Measurements from ENCODE around the gene PPIL1.
"Not testable (repeated sequence)": the region's sequence is repeated elsewhere in the genome, so short reads cannot be mapped to it uniquely, and the experiment has no call there.

Gene PPIL1

GRCh38 chr6:36897609-36898008 lies 23.0 kb upstream of the PPIL1 start:
- H3K27ac ChIP-seq (replicated peaks; ENCODE audit: low read length) = no peak overlapping the region
- no peaks in the 10 kb centered on the region for H3K4me1 ChIP-seq (ENCODE audit: control insufficient read depth in 2 of 2, insufficient read depth in 1 of 2, low read depth in 1 of 2, low read length in 2 of 2)
- H2BK15ac ChIP-seq (ENCODE audit: low read length) = no peak overlapping the region
- H2AK5ac ChIP-seq (ENCODE audit: low read depth, low read length) = no peak overlapping the region
- no peak overlapping the region for H3K14ac ChIP-seq (ENCODE audit: low read length)
- H3K4me2 ChIP-seq (ENCODE audit: insufficient read depth, low read length, poor library complexity, severe bottlenecking) = no peak overlapping the region
- no peak overlapping the region for H2AFZ ChIP-seq (ENCODE audit: low read length)
- H4K8ac ChIP-seq (ENCODE audit: low read depth, low read length) = no peak overlapping the region
- H2BK120ac ChIP-seq (ENCODE audit: low read depth, low read length) = no peak overlapping the region
- no peak overlapping the region for H3K23ac ChIP-seq (ENCODE audit: low read depth, low read length, poor library complexity)
- no peak overlapping the region for H2BK5ac ChIP-seq (ENCODE audit: low read length)
- H4K91ac ChIP-seq (ENCODE audit: low read depth, low read length, poor library complexity) = no peak overlapping the region
- H3K36me3 ChIP-seq (replicated peaks in 1 of 2; ENCODE audit: control insufficient read depth in 2 of 2, insufficient read depth in 2 of 2, low read length in 2 of 2) = peaks cover 2 to 13% of the 10 kb centered on the region in 2 donors
- H3K18ac ChIP-seq (ENCODE audit: low read length) = no peak overlapping the region
- H3K27me3 ChIP-seq (ENCODE audit: control insufficient read depth in 3 of 3, insufficient read depth in 3 of 3, low read depth in 1 of 3, low read length in 3 of 3) = no peaks in the 10 kb centered on the region
- WGBS, 2 donors (ENCODE audit: extremely low coverage in 2 of 2, insufficient read length in 2 of 2, insufficient replicate concordance in 1 of 2) = no CpG with 5 or more reads among the region's 6 CpGs
- DNase-seq (ENCODE audit: low spot score) = no peak
- H3K4me3 ChIP-seq (ENCODE audit: low read length in 2 of 2) = no peak overlapping the region
- H3K79me1 ChIP-seq (ENCODE audit: low read depth, low read length) = no peaks in the 10 kb centered on the region
- H3K9me3 ChIP-seq (replicated peaks in 1 of 2; ENCODE audit: control insufficient read depth in 2 of 2, insufficient read depth in 1 of 2, low read depth in 1 of 2, low read length in 2 of 2) = no peaks in the 10 kb centered on the region
- no peak overlapping the region for H3K4ac ChIP-seq (ENCODE audit: low read length)
- H2BK12ac ChIP-seq (ENCODE audit: low read length) = no peak overlapping the region
- no peak overlapping the region for H3K9ac ChIP-seq (ENCODE audit: low read depth, low read length, poor library complexity)

GRCh38 chr6:36893976-36894932 lies 19.7 kb upstream of the PPIL1 start:
- WGBS, 2 donors (ENCODE audit: extremely low coverage in 2 of 2, insufficient read length in 2 of 2, insufficient replicate concordance in 1 of 2) = no CpG with 5 or more reads among the region's 8 CpGs
- H3K79me1 ChIP-seq (ENCODE audit: low read depth, low read length) = no peaks in the 10 kb centered on the region

GRCh38 chr6:36891153-36891552 lies 16.6 kb upstream of the PPIL1 start:
- not testable (repeated sequence) for H4K8ac ChIP-seq (ENCODE audit: low read depth, low read length); H3K4me2 ChIP-seq (ENCODE audit: insufficient read depth, low read length, poor library complexity, severe bottlenecking); H3K14ac ChIP-seq (ENCODE audit: low read length); H3K9me3 ChIP-seq (replicated peaks in 1 of 2; ENCODE audit: control insufficient read depth in 2 of 2, insufficient read depth in 1 of 2, low read depth in 1 of 2, low read length in 2 of 2); H3K23ac ChIP-seq (ENCODE audit: low read depth, low read length, poor library complexity); H4K91ac ChIP-seq (ENCODE audit: low read depth, low read length, poor library complexity); H2BK120ac ChIP-seq (ENCODE audit: low read depth, low read length); DNase-seq (ENCODE audit: low spot score); H3K4me3 ChIP-seq (ENCODE audit: low read length in 2 of 2); H3K9ac ChIP-seq (ENCODE audit: low read depth, low read length, poor library complexity); H3K36me3 ChIP-seq (replicated peaks in 1 of 2; ENCODE audit: control insufficient read depth in 2 of 2, insufficient read depth in 2 of 2, low read length in 2 of 2); H2BK5ac ChIP-seq (ENCODE audit: low read length); H3K27me3 ChIP-seq (ENCODE audit: control insufficient read depth in 3 of 3, insufficient read depth in 3 of 3, low read depth in 1 of 3, low read length in 3 of 3); H3K4me1 ChIP-seq (ENCODE audit: control insufficient read depth in 2 of 2, insufficient read depth in 1 of 2, low read depth in 1 of 2, low read length in 2 of 2); H2BK15ac ChIP-seq (ENCODE audit: low read length); H2BK12ac ChIP-seq (ENCODE audit: low read length); H3K27ac ChIP-seq (replicated peaks; ENCODE audit: low read length); H3K18ac ChIP-seq (ENCODE audit: low read length); H2AK5ac ChIP-seq (ENCODE audit: low read depth, low read length); H3K4ac ChIP-seq (ENCODE audit: low read length); H2AFZ ChIP-seq (ENCODE audit: low read length); H3K79me1 ChIP-seq (ENCODE audit: low read depth, low read length)
- WGBS, 2 donors (ENCODE audit: extremely low coverage in 2 of 2, insufficient read length in 2 of 2, insufficient replicate concordance in 1 of 2) = no CpG with 5 or more reads among the region's 2 CpGs

More at GRCh38 chr6:36893976-36894932, 19.7 kb upstream of the PPIL1 start:
- H2AFZ ChIP-seq (ENCODE audit: low read length) = no peak overlapping the region
- peaks cover 0 to 4% of the 10 kb centered on the region in 2 donors for H3K36me3 ChIP-seq (replicated peaks in 1 of 2; ENCODE audit: control insufficient read depth in 2 of 2, insufficient read depth in 2 of 2, low read length in 2 of 2)
- H4K8ac ChIP-seq (ENCODE audit: low read depth, low read length) = no peak overlapping the region
- no peak overlapping the region for H2BK12ac ChIP-seq (ENCODE audit: low read length)
- H3K4me1 ChIP-seq (ENCODE audit: control insufficient read depth in 2 of 2, insufficient read depth in 1 of 2, low read depth in 1 of 2, low read length in 2 of 2) = no peaks in the 10 kb centered on the region
- H3K4me3 ChIP-seq (ENCODE audit: low read length in 2 of 2) = no peak overlapping the region
- H2BK15ac ChIP-seq (ENCODE audit: low read length) = no peak overlapping the region
- no peak overlapping the region for H3K4ac ChIP-seq (ENCODE audit: low read length)
- no peak overlapping the region for H3K27ac ChIP-seq (replicated peaks; ENCODE audit: low read length)
- no peak overlapping the region for H3K4me2 ChIP-seq (ENCODE audit: insufficient read depth, low read length, poor library complexity, severe bottlenecking)
- H2AK5ac ChIP-seq (ENCODE audit: low read depth, low read length) = no peak overlapping the region
- H3K18ac ChIP-seq (ENCODE audit: low read length) = no peak overlapping the region
- no peak overlapping the region for H4K91ac ChIP-seq (ENCODE audit: low read depth, low read length, poor library complexity)
- H3K23ac ChIP-seq (ENCODE audit: low read depth, low read length, poor library complexity) = no peak overlapping the region
- DNase-seq (ENCODE audit: low spot score) = no peak
- H3K9ac ChIP-seq (ENCODE audit: low read depth, low read length, poor library complexity) = no peak overlapping the region
- no peaks in the 10 kb centered on the region for H3K27me3 ChIP-seq (ENCODE audit: control insufficient read depth in 3 of 3, insufficient read depth in 3 of 3, low read depth in 1 of 3, low read length in 3 of 3)
- H2BK5ac ChIP-seq (ENCODE audit: low read length) = no peak overlapping the region
- no peak overlapping the region for H3K14ac ChIP-seq (ENCODE audit: low read length)
- H2BK120ac ChIP-seq (ENCODE audit: low read depth, low read length) = no peak overlapping the region
- no peaks in the 10 kb centered on the region for H3K9me3 ChIP-seq (replicated peaks in 1 of 2; ENCODE audit: control insufficient read depth in 2 of 2, insufficient read depth in 1 of 2, low read depth in 1 of 2, low read length in 2 of 2)

GRCh38 chr6:36890112-36890663 lies 15.6 kb upstream of the PPIL1 start:
- no peak overlapping the region for H4K8ac ChIP-seq (ENCODE audit: low read depth, low read length)
- H3K79me1 ChIP-seq (ENCODE audit: low read depth, low read length) = no peaks in the 10 kb centered on the region
- H2BK120ac ChIP-seq (ENCODE audit: low read depth, low read length) = no peak overlapping the region
- H2BK12ac ChIP-seq (ENCODE audit: low read length) = no peak overlapping the region
- no peak overlapping the region for H3K4me2 ChIP-seq (ENCODE audit: insufficient read depth, low read length, poor library complexity, severe bottlenecking)
- no peak overlapping the region for H3K14ac ChIP-seq (ENCODE audit: low read length)
- no peak overlapping the region for H2BK15ac ChIP-seq (ENCODE audit: low read length)
- peaks cover 4% of the 10 kb centered on the region in 2 donors for H3K4me1 ChIP-seq (ENCODE audit: control insufficient read depth in 2 of 2, insufficient read depth in 1 of 2, low read depth in 1 of 2, low read length in 2 of 2)
- DNase-seq (ENCODE audit: low spot score) = no peak
- H3K18ac ChIP-seq (ENCODE audit: low read length) = no peak overlapping the region
- no peaks in the 10 kb centered on the region for H3K9me3 ChIP-seq (replicated peaks in 1 of 2; ENCODE audit: control insufficient read depth in 2 of 2, insufficient read depth in 1 of 2, low read depth in 1 of 2, low read length in 2 of 2)
- H2BK5ac ChIP-seq (ENCODE audit: low read length) = no peak overlapping the region
- no peak overlapping the region for H2AK5ac ChIP-seq (ENCODE audit: low read depth, low read length)
- no CpG with 5 or more reads among the region's 3 CpGs for WGBS, 2 donors (ENCODE audit: extremely low coverage in 2 of 2, insufficient read length in 2 of 2, insufficient replicate concordance in 1 of 2)
- peaks cover 0 to 4% of the 10 kb centered on the region in 2 donors for H3K36me3 ChIP-seq (replicated peaks in 1 of 2; ENCODE audit: control insufficient read depth in 2 of 2, insufficient read depth in 2 of 2, low read length in 2 of 2)
- no peak overlapping the region for H3K23ac ChIP-seq (ENCODE audit: low read depth, low read length, poor library complexity)
- no peak overlapping the region for H3K4ac ChIP-seq (ENCODE audit: low read length)
- H3K27me3 ChIP-seq (ENCODE audit: control insufficient read depth in 3 of 3, insufficient read depth in 3 of 3, low read depth in 1 of 3, low read length in 3 of 3) = no peaks in the 10 kb centered on the region
- no peak overlapping the region for H4K91ac ChIP-seq (ENCODE audit: low read depth, low read length, poor library complexity)
- H3K27ac ChIP-seq (replicated peaks; ENCODE audit: low read length) = no peak overlapping the region
- no peak overlapping the region for H3K9ac ChIP-seq (ENCODE audit: low read depth, low read length, poor library complexity)
- no peak overlapping the region for H3K4me3 ChIP-seq (ENCODE audit: low read length in 2 of 2)
- H2AFZ ChIP-seq (ENCODE audit: low read length) = no peak overlapping the region
